K562 (cell line): Measurements from ENCODE around the gene RBKS.

Experiments
- HDAC8 ChIP-seq: fragments of 450-650 bp; IDR thresholded peaks from 2 replicates; pipeline ENCODE4 v1.6.1; 2016; ENCODE audit warnings: mild to moderate bottlenecking, missing genetic modification characterization, moderate library complexity, missing compliant biosample characterization
- TF ChIP-seq, protein P1 (sequence below): sonication (generic); formaldehyde crosslinking; IDR thresholded peaks from 2 replicates; pipeline ENCODE4 v1.8.1; 2023; ENCODE audit warnings: mild to moderate bottlenecking, missing genetic modification reagents

DNA sequence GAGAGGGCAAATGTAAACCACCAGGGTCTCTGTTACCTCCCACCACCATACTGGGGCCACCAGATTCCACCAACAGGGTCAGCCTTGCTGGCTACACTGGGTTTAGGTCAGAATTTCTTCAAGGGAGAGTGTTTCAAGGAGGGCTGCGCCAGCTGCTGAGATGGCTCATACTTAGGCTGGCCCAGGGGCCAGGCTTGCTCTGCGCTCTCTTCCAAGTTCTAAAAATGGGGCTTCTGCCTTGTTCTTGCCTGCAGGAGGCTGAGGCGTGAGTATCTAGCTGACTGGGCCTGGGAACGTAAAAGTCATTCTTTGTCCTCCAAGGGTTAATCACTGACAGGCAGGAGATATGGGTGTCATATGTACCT, 90.6 kb downstream of the RBKS start:
- TF ChIP-seq HDAC8 (tag) = no peak
- TF ChIP-seq, protein P1, sequence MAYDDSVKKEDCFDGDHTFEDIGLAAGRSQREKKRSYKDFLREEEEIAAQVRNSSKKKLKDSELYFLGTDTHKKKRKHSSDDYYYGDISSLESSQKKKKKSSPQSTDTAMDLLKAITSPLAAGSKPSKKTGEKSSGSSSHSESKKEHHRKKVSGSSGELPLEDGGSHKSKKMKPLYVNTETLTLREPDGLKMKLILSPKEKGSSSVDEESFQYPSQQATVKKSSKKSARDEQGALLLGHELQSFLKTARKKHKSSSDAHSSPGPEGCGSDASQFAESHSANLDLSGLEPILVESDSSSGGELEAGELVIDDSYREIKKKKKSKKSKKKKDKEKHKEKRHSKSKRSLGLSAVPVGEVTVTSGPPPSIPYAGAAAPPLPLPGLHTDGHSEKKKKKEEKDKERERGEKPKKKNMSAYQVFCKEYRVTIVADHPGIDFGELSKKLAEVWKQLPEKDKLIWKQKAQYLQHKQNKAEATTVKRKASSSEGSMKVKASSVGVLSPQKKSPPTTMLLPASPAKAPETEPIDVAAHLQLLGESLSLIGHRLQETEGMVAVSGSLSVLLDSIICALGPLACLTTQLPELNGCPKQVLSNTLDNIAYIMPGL (CRISPR knock-in tag) = no peak
